Activated T-helper 1 cell treated with anti-CD3 and anti-CD28 coated beads, Interleukin-12 subunit alpha, Interleukin-12 subunit beta, Interleukin-2, Interleukin-4 antibody, amounts not matched to agents 30 ng/mL and 10 ng/mL and 1 ng/mL, durations not matched to agents 14 hours and 24 hours and 36 hours (primary cell): ENCODE measurements around the gene NTRK3. TPM values are rescaled to one million over a fixed set of nuclear protein-coding genes. Genes with fewer than 3 reads are reported as not detected.

ENCODE experiments used
- DNase-seq: peaks from one replicate; pipeline ENCODE4 v3.0.0; 2021; ENCODE audit warnings: low spot score
- H3K27ac Mint-ChIP-seq: one replicate; pipeline ENCODE4 v1.8.0; 2021; ENCODE audit warnings: mild to moderate bottlenecking, mixed read lengths
- H3K27me3 Mint-ChIP-seq: one replicate; pipeline ENCODE4 v1.8.0; 2022; ENCODE audit warnings: mild to moderate bottlenecking, moderate library complexity, mixed read lengths; ENCODE audit not compliant: insufficient read depth
- H3K36me3 Mint-ChIP-seq: one replicate; pipeline ENCODE4 v1.8.0; 2021; ENCODE audit warnings: low read depth, mixed read lengths
- H3K4me1 Mint-ChIP-seq: one replicate; pipeline ENCODE4 v1.8.0; 2021; ENCODE audit warnings: low read depth, mixed read lengths
- H3K4me3 Mint-ChIP-seq: one replicate; pipeline ENCODE4 v1.8.0; 2021; ENCODE audit warnings: mild to moderate bottlenecking, moderate library complexity, mixed read lengths
- H3K9me3 Mint-ChIP-seq: one replicate; pipeline ENCODE4 v1.8.0; 2021; ENCODE audit warnings: mixed read lengths
- intact Hi-C: fragments of 100-400 bp; cut with micrococcal nuclease; formaldehyde crosslinking; loops from one replicate; pipeline ENCODE4 v1.15.1; 2024
- total RNA-seq: library from RNA; stranded (reverse); gene quantifications from 2 replicates; pipeline ENCODE4 v1.2.3, GENCODE V29; 2022

NTRK3 gene
- total RNA-seq, 1 donor from 2014 or later = 0.29 TPM

GRCh38 chr15:88274553-88275460, 18.3 kb upstream of the NTRK3 start:
- Mint-ChIP-seq H3K27me3 (peaks cover 14% of the 10 kb centered on the region), H3K4me1 (no peaks in the 10 kb centered on the region), H3K4me3 (no peak overlapping the region), H3K36me3 (no peaks in the 10 kb centered on the region), H3K27ac (no peak overlapping the region), H3K9me3 (no peaks in the 10 kb centered on the region)
- DNase-seq = peak; percentile 22
- intact Hi-C loops = loop anchor here (1.0 to 10.0 kb wide), 2 partner anchors 31 to 180 kb away; no protein-coding TSS in a partner anchor

GRCh38 chr15:88272421-88272820, 15.9 kb upstream of the NTRK3 start:
- Mint-ChIP-seq H3K27me3 (peaks cover 11% of the 10 kb centered on the region), H3K36me3 (no peaks in the 10 kb centered on the region), H3K27ac (no peak overlapping the region), H3K9me3 (no peaks in the 10 kb centered on the region), H3K4me1 (no peaks in the 10 kb centered on the region), H3K4me3 (no peak overlapping the region)
- no peak for DNase-seq
- intact Hi-C loops = loop anchor here (10.0 kb wide), 1 partner anchor 182 kb away; no protein-coding TSS in a partner anchor

- no peaks in the 10 kb centered on the region for H3K4me1 Mint-ChIP-seq
- no peaks in the 10 kb centered on the region for H3K36me3 Mint-ChIP-seq
- DNase-seq = no peak
- H3K27ac Mint-ChIP-seq = no peak overlapping the region
- no peak overlapping the region for H3K4me3 Mint-ChIP-seq
- no peaks in the 10 kb centered on the region for H3K9me3 Mint-ChIP-seq
- intact Hi-C loops = loop anchor here (10.0 kb wide), 1 partner anchor 185 kb away; no protein-coding TSS in a partner anchor
- peaks cover 13% of the 10 kb centered on the region for H3K27me3 Mint-ChIP-seq
These were observed 13.0 kb upstream of the NTRK3 start for GRCh38 chr15:88269356-88270062.

GRCh38 chr15:88267720-88268119, 11.2 kb upstream of the NTRK3 start:
- no peak overlapping the region for H3K4me3 Mint-ChIP-seq
- no peaks in the 10 kb centered on the region for H3K36me3 Mint-ChIP-seq
- no peaks in the 10 kb centered on the region for H3K9me3 Mint-ChIP-seq
- peaks cover 11% of the 10 kb centered on the region for H3K27me3 Mint-ChIP-seq
- intact Hi-C loops = no loop called here
- no peak for DNase-seq
- H3K4me1 Mint-ChIP-seq = no peaks in the 10 kb centered on the region
- H3K27ac Mint-ChIP-seq = no peak overlapping the region

- intact Hi-C loops = no loop called here
- Mint-ChIP-seq H3K27me3 (peaks cover 11% of the 10 kb centered on the region), H3K4me1 (no peaks in the 10 kb centered on the region), H3K27ac (no peak overlapping the region), H3K9me3 (no peaks in the 10 kb centered on the region), H3K36me3 (no peaks in the 10 kb centered on the region), H3K4me3 (no peak overlapping the region)
- no peak for DNase-seq
These were observed 9.6 kb upstream of the NTRK3 start for GRCh38 chr15:88266170-88266569.

GRCh38 chr15:88264622-88265021, 8.1 kb upstream of the NTRK3 start:
- no peak overlapping the region for H3K4me3 Mint-ChIP-seq
- intact Hi-C loops = no loop called here
- no peaks in the 10 kb centered on the region for H3K36me3 Mint-ChIP-seq

GRCh38 chr15:88262064-88262463, 5.5 kb upstream of the NTRK3 start:
- Mint-ChIP-seq H3K27ac (no peak overlapping the region), H3K36me3 (no peaks in the 10 kb centered on the region), H3K27me3 (peaks cover 35% of the 10 kb centered on the region), H3K4me3 (no peak overlapping the region), H3K4me1 (peaks cover 10% of the 10 kb centered on the region), H3K9me3 (no peaks in the 10 kb centered on the region)
- intact Hi-C loops = no loop called here
- DNase-seq = no peak

More at GRCh38 chr15:88264622-88265021, 8.1 kb upstream of the NTRK3 start:
- Mint-ChIP-seq H3K4me1 (no peaks in the 10 kb centered on the region), H3K9me3 (no peaks in the 10 kb centered on the region), H3K27me3 (peaks cover 17% of the 10 kb centered on the region), H3K27ac (no peak overlapping the region)
- DNase-seq = no peak

- Mint-ChIP-seq H3K36me3 (no peaks in the 10 kb centered on the region), H3K4me3 (peak overlapping the region; percentile 15), H3K9me3 (no peaks in the 10 kb centered on the region), H3K4me1 (peaks cover 19% of the 10 kb centered on the region), H3K27me3 (peaks cover 59% of the 10 kb centered on the region), H3K27ac (no peak overlapping the region)
- intact Hi-C loops = no loop called here
- no peak for DNase-seq
These were observed 1.6 kb upstream of the NTRK3 start for GRCh38 chr15:88258093-88258641.

- Mint-ChIP-seq H3K36me3 (no peaks in the 10 kb centered on the region), H3K4me3 (peak overlapping the region; percentile 81), H3K27ac (peak overlapping the region; percentile 27), H3K4me1 (peaks cover 19% of the 10 kb centered on the region), H3K9me3 (no peaks in the 10 kb centered on the region), H3K27me3 (peaks cover 60% of the 10 kb centered on the region)
- DNase-seq = no peak
- intact Hi-C loops = no loop called here
These were observed 963 bp upstream of the NTRK3 start for GRCh38 chr15:88257311-88258092.

GRCh38 chr15:88255484-88256278, 858 bp downstream of the NTRK3 start:
- no peak for DNase-seq
- H3K27ac Mint-ChIP-seq = no peak overlapping the region
- H3K27me3 Mint-ChIP-seq = peaks cover 56% of the 10 kb centered on the region
- H3K9me3 Mint-ChIP-seq = no peaks in the 10 kb centered on the region
- no peaks in the 10 kb centered on the region for H3K36me3 Mint-ChIP-seq
- peaks cover 19% of the 10 kb centered on the region for H3K4me1 Mint-ChIP-seq
- intact Hi-C loops = no loop called here
- H3K4me3 Mint-ChIP-seq = peak overlapping the region; percentile 56

- DNase-seq = no peak
- Mint-ChIP-seq H3K27ac (no peak overlapping the region), H3K4me3 (peak overlapping the region; percentile 37), H3K9me3 (no peaks in the 10 kb centered on the region), H3K27me3 (peaks cover 54% of the 10 kb centered on the region), H3K4me1 (peaks cover 19% of the 10 kb centered on the region), H3K36me3 (no peaks in the 10 kb centered on the region)
- intact Hi-C loops = no loop called here
These were observed 1.5 kb downstream of the NTRK3 start for GRCh38 chr15:88255087-88255483.

- peaks cover 32% of the 10 kb centered on the region for H3K27me3 Mint-ChIP-seq
- no peak for DNase-seq
- no peaks in the 10 kb centered on the region for H3K9me3 Mint-ChIP-seq
- intact Hi-C loops = no loop called here
- no peak overlapping the region for H3K27ac Mint-ChIP-seq
- H3K4me1 Mint-ChIP-seq = peaks cover 13% of the 10 kb centered on the region
- no peaks in the 10 kb centered on the region for H3K36me3 Mint-ChIP-seq
- no peak overlapping the region for H3K4me3 Mint-ChIP-seq
These were observed 4.1 kb downstream of the NTRK3 start for GRCh38 chr15:88252441-88252840.
